ENCODE results near the gene SYF2.
"Not testable (repeated sequence)": the region's sequence is repeated elsewhere in the genome, so short reads cannot be mapped to it uniquely, and the experiment has no call there.

The SYF2 gene

DNA sequence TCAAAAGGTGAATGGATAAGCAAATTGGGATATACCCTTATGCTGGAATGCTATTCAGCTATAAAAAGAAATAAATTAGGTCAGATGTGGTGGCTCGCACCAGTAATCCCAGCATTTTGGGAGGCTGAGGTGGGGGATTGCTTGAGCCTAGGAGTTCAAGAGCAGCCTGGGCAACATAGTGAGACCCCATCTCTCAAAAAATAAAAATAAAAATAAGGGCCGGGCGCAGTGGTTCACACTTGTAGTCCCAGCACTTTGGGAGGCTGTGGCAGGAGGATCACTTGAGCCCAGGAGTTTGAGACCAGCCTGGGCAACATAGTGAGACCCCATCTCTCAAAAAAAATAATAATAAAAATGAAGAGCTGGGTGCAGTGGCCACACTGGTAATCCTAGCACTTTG, 44.4 kb downstream of the SYF2 start:
- ATAC-seq = not testable (repeated sequence)

DNA sequence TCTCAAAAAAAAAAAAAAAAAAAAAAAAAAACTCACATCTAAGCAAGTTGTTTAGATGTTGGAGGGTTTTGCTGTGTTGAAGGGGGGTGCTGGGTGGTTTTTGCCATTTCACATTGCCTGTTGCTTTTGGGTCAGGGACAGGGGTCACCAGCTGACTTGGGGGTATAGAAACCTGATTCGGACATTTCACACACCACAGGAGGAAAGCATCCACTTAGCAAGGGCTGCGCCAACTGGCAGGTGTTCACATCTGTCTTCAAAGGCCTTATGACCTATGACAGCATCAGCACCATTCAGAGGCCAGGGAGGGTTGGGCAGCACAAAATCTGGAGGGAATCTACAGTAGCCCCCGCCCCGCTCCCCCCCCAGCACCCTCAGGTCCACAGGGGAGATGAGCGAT, 45.2 kb downstream of the SYF2 start:
- TF ChIP-seq TCF4 (CRISPR knock-in tag; IDR thresholded peaks at IDR 0.05; ENCODE audit: borderline replicate concordance) = no peak
- TF ChIP-seq, protein P1, sequence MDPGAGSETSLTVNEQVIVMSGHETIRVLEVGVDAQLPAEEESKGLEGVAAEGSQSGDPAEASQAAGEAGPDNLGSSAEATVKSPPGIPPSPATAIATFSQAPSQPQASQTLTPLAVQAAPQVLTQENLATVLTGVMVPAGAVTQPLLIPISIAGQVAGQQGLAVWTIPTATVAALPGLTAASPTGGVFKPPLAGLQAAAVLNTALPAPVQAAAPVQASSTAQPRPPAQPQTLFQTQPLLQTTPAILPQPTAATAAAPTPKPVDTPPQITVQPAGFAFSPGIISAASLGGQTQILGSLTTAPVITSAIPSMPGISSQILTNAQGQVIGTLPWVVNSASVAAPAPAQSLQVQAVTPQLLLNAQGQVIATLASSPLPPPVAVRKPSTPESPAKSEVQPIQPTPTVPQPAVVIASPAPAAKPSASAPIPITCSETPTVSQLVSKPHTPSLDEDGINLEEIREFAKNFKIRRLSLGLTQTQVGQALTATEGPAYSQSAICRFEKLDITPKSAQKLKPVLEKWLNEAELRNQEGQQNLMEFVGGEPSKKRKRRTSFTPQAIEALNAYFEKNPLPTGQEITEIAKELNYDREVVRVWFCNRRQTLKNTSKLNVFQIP (CRISPR knock-in tag; IDR thresholded peaks at IDR 0.05; ENCODE audit: borderline replicate concordance, low read depth) = no peak
- TF ChIP-seq, protein P2, sequence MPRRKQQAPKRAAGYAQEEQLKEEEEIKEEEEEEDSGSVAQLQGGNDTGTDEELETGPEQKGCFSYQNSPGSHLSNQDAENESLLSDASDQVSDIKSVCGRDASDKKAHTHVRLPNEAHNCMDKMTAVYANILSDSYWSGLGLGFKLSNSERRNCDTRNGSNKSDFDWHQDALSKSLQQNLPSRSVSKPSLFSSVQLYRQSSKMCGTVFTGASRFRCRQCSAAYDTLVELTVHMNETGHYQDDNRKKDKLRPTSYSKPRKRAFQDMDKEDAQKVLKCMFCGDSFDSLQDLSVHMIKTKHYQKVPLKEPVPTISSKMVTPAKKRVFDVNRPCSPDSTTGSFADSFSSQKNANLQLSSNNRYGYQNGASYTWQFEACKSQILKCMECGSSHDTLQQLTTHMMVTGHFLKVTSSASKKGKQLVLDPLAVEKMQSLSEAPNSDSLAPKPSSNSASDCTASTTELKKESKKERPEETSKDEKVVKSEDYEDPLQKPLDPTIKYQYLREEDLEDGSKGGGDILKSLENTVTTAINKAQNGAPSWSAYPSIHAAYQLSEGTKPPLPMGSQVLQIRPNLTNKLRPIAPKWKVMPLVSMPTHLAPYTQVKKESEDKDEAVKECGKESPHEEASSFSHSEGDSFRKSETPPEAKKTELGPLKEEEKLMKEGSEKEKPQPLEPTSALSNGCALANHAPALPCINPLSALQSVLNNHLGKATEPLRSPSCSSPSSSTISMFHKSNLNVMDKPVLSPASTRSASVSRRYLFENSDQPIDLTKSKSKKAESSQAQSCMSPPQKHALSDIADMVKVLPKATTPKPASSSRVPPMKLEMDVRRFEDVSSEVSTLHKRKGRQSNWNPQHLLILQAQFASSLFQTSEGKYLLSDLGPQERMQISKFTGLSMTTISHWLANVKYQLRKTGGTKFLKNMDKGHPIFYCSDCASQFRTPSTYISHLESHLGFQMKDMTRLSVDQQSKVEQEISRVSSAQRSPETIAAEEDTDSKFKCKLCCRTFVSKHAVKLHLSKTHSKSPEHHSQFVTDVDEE (CRISPR knock-in tag; IDR thresholded peaks at IDR 0.05) = no peak
- TF ChIP-seq ARNTL (CRISPR knock-in tag; IDR thresholded peaks at IDR 0.05; ENCODE audit: borderline replicate concordance, low read depth) = no peak
- no peak for TF ChIP-seq ZNF565 (CRISPR knock-in tag; conservative IDR thresholded peaks at IDR 0.05; ENCODE audit: low read depth)
- no peak for TF ChIP-seq ZFP3 (CRISPR knock-in tag; IDR thresholded peaks at IDR 0.05)
- TF ChIP-seq ESRRG (CRISPR knock-in tag; IDR thresholded peaks at IDR 0.05) = no peak
- no peak for TF ChIP-seq ZFP30 (CRISPR knock-in tag; IDR thresholded peaks at IDR 0.05)
- no peak for TF ChIP-seq OSR1 (CRISPR knock-in tag; IDR thresholded peaks at IDR 0.05)
- TF ChIP-seq ZNF8 (CRISPR knock-in tag; IDR thresholded peaks at IDR 0.05) = no peak
- TF ChIP-seq RARB (CRISPR knock-in tag; IDR thresholded peaks at IDR 0.05) = no peak
- TF ChIP-seq PPARA (CRISPR knock-in tag; IDR thresholded peaks at IDR 0.05; ENCODE audit: borderline replicate concordance) = no peak
- no peak for TF ChIP-seq CSDC2 (CRISPR knock-in tag; IDR thresholded peaks at IDR 0.05)
- TF ChIP-seq SNAI2 (CRISPR knock-in tag; IDR thresholded peaks at IDR 0.05) = no peak
- TF ChIP-seq ZNF70 (CRISPR knock-in tag; IDR thresholded peaks at IDR 0.05) = no peak

DNA sequence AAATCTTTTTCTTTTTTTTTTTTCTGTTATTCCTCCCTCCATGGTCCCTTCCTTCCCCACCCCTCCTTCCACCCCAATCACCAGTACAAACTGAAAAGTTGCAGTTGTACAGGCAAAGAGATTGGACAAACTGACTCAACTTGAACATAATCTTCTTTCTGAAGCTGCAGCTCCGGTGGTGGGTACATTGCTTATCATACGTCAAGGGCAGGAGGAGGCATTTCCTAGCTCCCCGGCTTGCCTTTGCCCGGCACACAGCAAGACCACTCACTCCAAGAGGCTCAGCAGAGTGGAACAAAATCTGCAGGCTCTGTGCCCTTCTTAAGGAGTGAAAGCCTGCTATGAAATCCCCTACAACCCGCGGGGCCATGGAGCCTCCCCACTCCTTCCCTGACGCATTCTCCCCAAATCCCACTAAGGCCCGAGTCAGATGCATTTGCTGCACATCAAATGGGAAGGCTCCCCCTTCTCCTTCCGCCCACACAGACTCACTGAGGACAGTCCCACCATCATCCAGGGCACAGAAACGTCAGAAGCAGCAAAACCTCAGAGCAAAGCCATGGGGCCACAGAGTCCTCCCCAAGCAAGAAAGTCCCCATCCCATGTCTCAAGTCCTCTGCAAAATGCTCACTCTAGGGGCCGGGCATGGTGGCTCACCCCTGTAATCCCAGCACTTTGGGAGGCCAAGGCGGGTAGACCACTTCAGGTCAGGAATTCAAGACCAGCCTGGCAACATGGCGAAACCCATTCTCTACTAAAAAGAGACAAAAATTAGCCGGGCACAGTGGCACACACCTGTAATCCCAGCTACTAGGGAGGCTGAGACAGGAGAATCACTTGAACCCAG, 45.9 kb downstream of the SYF2 start:
- TF ChIP-seq ZNF565 (CRISPR knock-in tag; conservative IDR thresholded peaks at IDR 0.05; ENCODE audit: low read depth) (no peak), ARNTL (CRISPR knock-in tag; IDR thresholded peaks at IDR 0.05; ENCODE audit: borderline replicate concordance, low read depth) (no peak), ZFP30 (CRISPR knock-in tag; IDR thresholded peaks at IDR 0.05) (no peak), ESRRG (CRISPR knock-in tag; IDR thresholded peaks at IDR 0.05) (no peak), TCF4 (CRISPR knock-in tag; IDR thresholded peaks at IDR 0.05; ENCODE audit: borderline replicate concordance) (no peak), ZNF70 (CRISPR knock-in tag; IDR thresholded peaks at IDR 0.05) (no peak), BACH2 (CRISPR knock-in tag; IDR thresholded peaks at IDR 0.05; ENCODE audit: borderline replicate concordance) (no peak), GLIS3 (CRISPR knock-in tag; IDR thresholded peaks at IDR 0.05) (no peak), RARB (CRISPR knock-in tag; IDR thresholded peaks at IDR 0.05) (no peak), CSDC2 (CRISPR knock-in tag; IDR thresholded peaks at IDR 0.05) (no peak), SNAI2 (CRISPR knock-in tag; IDR thresholded peaks at IDR 0.05) (no peak), ZNF8 (CRISPR knock-in tag; IDR thresholded peaks at IDR 0.05) (no peak)
- TF ChIP-seq, protein P3, sequence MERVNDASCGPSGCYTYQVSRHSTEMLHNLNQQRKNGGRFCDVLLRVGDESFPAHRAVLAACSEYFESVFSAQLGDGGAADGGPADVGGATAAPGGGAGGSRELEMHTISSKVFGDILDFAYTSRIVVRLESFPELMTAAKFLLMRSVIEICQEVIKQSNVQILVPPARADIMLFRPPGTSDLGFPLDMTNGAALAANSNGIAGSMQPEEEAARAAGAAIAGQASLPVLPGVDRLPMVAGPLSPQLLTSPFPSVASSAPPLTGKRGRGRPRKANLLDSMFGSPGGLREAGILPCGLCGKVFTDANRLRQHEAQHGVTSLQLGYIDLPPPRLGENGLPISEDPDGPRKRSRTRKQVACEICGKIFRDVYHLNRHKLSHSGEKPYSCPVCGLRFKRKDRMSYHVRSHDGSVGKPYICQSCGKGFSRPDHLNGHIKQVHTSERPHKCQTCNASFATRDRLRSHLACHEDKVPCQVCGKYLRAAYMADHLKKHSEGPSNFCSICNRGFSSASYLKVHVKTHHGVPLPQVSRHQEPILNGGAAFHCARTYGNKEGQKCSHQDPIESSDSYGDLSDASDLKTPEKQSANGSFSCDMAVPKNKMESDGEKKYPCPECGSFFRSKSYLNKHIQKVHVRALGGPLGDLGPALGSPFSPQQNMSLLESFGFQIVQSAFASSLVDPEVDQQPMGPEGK (CRISPR knock-in tag; IDR thresholded peaks at IDR 0.05; ENCODE audit: borderline replicate concordance) = no peak
- TF ChIP-seq, protein P1 (CRISPR knock-in tag; IDR thresholded peaks at IDR 0.05; ENCODE audit: borderline replicate concordance, low read depth) = no peak
- TF ChIP-seq, protein P4, sequence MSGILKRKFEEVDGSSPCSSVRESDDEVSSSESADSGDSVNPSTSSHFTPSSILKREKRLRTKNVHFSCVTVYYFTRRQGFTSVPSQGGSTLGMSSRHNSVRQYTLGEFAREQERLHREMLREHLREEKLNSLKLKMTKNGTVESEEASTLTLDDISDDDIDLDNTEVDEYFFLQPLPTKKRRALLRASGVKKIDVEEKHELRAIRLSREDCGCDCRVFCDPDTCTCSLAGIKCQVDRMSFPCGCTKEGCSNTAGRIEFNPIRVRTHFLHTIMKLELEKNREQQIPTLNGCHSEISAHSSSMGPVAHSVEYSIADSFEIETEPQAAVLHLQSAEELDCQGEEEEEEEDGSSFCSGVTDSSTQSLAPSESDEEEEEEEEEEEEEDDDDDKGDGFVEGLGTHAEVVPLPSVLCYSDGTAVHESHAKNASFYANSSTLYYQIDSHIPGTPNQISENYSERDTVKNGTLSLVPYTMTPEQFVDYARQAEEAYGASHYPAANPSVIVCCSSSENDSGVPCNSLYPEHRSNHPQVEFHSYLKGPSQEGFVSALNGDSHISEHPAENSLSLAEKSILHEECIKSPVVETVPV (CRISPR knock-in tag; IDR thresholded peaks at IDR 0.05) = no peak
- TF ChIP-seq, protein P5, sequence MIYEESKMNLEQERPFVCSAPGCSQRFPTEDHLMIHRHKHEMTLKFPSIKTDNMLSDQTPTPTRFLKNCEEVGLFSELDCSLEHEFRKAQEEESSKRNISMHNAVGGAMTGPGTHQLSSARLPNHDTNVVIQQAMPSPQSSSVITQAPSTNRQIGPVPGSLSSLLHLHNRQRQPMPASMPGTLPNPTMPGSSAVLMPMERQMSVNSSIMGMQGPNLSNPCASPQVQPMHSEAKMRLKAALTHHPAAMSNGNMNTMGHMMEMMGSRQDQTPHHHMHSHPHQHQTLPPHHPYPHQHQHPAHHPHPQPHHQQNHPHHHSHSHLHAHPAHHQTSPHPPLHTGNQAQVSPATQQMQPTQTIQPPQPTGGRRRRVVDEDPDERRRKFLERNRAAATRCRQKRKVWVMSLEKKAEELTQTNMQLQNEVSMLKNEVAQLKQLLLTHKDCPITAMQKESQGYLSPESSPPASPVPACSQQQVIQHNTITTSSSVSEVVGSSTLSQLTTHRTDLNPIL (CRISPR knock-in tag; IDR thresholded peaks at IDR 0.05; ENCODE audit: low read depth) = no peak
- no peak for ATAC-seq

More for the DNA sequence above, 45.2 kb downstream of the SYF2 start:
- no peak for ATAC-seq
